Kidney tubule cell (primary cell): ENCODE data around the gene N4BP2L2.
"Not testable (repeated sequence)": the region's sequence is repeated elsewhere in the genome, so short reads cannot be mapped to it uniquely, and the experiment has no call there.

Experiments
- DNase-seq: peaks from one replicate; pipeline ENCODE4 v3.0.0-alpha.2; 2018; ENCODE audit warnings: low spot score

N4BP2L2 gene

DNA sequence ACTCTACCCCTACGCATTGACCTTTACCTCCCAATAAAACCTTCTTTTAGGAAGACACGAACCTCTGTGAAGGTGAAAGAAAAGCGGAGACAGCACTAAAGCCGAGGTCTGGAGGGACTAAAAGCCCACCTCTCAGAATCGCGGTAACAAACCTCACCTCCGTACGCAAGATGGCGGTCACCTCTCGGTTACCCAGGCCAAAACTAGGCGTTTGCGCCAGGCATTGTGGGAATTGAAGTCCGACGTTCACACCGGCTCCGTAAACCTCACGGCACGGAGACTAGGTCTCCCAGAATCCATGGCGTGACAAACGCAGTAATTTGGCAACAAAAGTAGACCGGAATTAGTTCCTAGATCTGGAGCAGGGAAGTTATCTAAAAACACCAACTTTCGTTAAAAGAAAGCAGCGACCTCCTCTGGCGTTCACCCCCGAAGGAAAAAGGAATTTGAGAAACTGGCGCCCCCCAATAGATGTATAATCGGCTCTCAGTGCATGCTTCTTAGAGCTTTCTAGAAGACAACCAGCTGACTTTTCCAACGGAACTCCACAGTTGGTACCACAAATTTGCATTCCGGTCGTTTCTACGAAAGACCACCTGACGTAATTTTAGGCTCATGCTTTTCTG lies at the start of gene N4BP2L2:
Gene N4BP2L2, minus strand, starts transcription at position 175 of the 626 bp plus-strand sequence. CDS start 1,768 bp downstream, outside the sequence.
- peak; percentile 96 for DNase-seq

- DNase-seq = peak; percentile 38
Observed at GRCh38 chr13:32587811-32588170, 49.2 kb upstream of the N4BP2L2 start.

GRCh38 chr13:32587011-32587810 lies 48.6 kb upstream of the N4BP2L2 start:
- peak; percentile 61 for DNase-seq

DNA sequence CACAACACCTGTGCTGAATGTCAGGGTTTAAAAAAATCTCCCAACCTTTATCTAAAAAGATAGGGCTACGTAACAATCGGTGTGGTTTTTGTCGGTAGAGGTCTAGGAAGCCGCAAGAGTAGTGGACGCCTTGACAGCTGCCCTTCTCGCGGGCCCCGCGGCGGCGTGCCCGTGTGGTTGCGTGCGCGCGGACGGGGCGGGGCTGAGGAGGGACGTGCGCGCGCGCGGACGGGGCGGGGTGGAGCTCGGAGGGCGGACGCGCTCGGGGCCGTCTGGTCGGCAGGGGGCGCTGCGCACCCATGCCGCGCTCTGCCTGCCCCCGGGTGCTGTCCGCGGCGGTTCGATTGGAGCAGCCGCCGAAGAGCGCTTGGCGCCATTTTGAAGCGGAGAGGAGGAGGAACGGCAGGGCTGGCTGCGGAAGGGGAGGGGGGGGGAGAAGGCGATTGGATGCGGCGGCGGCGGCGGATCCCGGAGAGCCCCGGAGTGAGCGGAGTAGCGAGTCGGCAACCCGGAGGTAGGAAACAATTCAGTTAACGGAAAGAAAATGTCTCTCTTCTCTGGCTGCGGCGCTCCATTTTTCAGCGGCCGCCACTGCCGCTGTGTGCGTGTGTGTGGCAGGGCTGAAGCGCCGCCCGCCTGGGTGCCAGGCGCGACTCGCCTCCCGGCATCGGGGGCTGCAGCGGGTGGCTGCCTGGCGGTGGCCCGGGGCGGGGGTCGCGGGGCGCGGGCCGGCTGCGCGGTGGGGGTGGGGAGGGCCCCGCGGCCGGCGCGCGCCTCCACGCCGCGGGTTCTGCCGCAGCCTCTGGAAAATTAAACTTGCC lies 47.7 kb upstream of the N4BP2L2 start, which contains the start of gene PDS5B:
Gene PDS5B, plus strand, starts transcription at position 373 of the 821 bp plus-strand sequence. CDS start 62,321 bp downstream, outside the sequence.
- DNase-seq = peak; percentile 96

DNA sequence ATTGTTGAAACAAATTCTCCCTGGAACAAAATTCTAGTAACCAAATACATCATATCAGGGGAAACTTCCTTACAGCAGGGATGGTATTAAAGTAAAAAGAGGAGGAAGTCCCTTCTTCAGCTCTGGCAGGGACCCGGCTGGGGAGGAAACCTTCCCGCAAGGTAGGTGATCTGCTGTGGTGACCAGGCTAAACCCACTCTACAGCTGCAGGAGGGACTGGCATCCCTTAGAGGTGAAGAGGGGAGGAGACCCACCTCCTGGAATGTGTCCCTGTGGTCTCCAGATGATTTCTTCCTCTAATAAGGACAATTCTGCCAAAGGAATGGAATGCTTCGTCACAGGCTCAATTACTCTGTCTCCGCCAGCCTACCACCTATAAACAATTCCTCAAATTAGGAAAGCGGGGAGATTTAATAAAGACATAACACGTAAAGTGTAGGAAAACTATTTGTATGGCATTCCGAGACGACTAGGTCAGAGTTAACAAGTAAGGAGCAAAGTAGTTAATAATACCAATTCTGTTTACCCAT lies 47.0 kb upstream of the N4BP2L2 start:
- DNase-seq = peak; percentile 12

DNA sequence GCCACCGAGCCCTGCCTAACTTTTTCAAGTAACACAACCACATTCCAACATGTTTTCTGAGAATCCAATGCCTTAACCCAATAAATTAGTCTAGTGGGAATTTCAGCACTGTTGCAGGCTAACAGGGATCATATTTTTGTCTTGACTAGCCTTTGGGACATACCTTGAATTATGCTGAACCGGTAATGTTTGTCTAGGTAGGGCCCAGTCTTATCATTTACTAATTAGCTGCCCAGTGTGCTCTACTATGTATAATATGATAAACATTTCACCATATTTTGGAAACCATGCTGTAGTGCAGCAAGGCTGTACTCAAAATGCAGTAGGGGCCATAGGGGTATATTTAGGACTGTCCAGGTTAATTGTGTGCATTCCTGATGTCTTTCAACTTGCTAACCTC lies 44.4 kb upstream of the N4BP2L2 start:
- no peak for DNase-seq

GRCh38 chr13:32582281-32582680 lies 43.7 kb upstream of the N4BP2L2 start:
- DNase-seq = no peak

DNA sequence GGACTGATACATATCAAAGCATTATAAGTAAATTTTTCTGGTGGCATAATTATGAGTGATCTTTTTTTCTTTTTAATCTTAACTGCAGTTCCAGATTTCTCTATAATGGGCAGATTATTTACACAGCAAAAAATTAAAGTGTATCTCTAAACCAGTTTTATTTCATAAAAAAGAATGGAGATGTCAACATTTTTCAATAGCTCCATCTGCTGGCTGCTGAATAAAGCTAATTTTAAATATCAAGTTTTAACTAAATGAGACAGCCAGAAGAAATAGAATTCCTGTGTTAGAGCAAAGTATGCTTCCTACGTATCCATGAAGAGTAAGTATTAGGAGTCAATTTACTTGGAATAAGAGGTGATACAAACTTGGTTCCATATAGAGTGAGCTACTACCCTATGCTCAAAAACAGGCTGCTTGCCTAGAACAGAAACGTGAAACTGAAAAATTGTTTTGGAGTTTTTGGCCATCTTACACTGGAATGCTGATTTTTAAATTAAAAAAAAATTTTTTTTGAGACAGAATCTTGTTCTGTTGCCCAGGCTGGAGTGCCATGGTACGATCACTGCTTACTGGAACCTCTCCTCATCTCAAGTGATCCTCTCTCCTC lies 42.7 kb upstream of the N4BP2L2 start:
- DNase-seq = peak; percentile 29

GRCh38 chr13:32577032-32577431 lies 38.4 kb upstream of the N4BP2L2 start:
- DNase-seq = no peak

GRCh38 chr13:32575687-32576086 lies 37.1 kb upstream of the N4BP2L2 start:
- not testable (repeated sequence) for DNase-seq

DNA sequence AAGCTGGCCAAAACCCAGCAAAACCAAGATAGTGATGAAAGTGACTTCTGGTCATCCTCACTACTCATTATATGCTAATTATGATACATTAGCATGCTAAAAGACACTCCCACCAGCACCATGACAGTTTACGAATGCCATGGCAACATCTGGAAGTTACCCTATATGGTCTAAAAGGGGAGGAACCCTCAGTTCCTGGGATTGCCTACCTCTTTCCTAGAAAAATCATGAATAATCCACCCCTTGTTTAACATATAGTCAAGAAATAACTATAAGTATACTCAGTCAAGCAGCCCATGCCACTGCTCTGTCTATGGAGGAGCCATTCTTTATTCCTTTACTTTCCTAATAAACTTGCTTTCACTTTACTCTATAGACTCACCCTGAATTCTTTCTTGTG lies 22.2 kb upstream of the N4BP2L2 start:
- DNase-seq = not testable (repeated sequence)

GRCh38 chr13:32555613-32556012 lies 17.0 kb upstream of the N4BP2L2 start:
- no peak for DNase-seq

DNA sequence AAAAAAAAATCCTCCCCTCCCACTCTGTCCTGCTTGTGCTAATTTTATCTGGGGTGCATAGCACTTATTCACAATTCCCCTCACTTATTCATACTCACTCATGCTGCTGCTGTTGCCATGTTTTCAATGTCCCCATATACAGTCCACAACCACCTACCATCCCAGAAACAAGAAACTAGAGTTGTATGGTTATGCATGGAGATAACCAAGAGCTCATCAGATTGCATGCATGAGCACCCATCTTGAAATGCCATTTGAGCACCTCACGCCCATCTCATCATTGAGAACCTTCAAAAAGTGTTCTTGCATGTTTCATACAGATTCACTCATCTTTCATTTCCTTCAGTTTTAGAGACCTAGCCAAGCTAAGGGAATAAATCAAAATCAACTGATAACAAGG lies 15.1 kb upstream of the N4BP2L2 start:
- no peak for DNase-seq

- no peak for DNase-seq
Observed at GRCh38 chr13:32549788-32550187, 11.2 kb upstream of the N4BP2L2 start.

GRCh38 chr13:32548837-32549236 lies 10.2 kb upstream of the N4BP2L2 start:
- DNase-seq = no peak

DNA sequence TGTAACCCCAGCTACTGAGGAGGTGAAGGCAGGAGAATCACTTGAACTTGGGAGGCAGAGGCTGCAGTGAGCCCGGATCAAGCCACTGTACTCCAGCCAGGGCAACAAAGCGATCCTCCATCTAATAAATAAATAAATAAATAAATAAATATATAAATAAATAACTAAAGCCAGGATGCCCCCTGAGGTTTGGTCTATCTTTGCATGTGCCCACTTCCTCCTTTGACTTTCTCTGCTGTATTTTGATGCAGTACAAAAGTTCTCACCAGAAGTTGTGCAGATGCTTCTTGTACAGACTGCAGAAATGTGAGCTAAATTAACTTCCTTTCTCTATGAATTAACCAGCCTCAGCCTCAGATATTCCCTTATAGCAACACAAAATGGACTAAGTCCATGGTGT lies 6.5 kb upstream of the N4BP2L2 start:
- no peak for DNase-seq

GRCh38 chr13:32542221-32542620 lies 3.6 kb upstream of the N4BP2L2 start:
- no peak for DNase-seq

GRCh38 chr13:32538143-32538620 lies 413 bp downstream of the N4BP2L2 start:
- no peak for DNase-seq

DNA sequence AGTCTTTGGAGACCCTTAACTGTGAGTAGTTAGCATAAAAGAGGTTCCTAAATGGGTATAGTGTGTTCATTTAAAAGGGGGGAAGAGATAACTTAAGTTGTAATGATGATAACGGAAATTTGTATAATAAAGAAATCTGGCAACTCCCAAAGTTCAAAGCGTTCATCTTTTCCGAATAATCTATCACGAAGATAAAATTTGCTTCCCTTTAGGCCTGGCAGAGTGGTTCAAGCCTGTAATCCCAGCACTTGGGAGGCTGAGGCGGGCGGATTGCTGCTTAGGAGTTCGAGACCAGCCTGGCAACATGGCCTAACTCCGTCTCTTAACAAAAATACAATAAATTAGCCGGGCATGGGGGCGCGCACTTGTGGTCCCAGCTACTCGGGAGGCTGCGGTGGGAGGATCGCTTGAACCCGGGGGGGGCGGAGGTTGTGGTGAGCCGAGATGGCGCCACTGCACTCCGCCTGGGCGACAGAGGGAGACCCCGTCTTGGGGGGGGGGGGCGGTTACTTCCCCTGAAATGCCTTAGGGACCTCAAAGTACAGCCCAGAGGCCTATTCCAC lies 934 bp downstream of the N4BP2L2 start:
- DNase-seq = peak; percentile 5

DNA sequence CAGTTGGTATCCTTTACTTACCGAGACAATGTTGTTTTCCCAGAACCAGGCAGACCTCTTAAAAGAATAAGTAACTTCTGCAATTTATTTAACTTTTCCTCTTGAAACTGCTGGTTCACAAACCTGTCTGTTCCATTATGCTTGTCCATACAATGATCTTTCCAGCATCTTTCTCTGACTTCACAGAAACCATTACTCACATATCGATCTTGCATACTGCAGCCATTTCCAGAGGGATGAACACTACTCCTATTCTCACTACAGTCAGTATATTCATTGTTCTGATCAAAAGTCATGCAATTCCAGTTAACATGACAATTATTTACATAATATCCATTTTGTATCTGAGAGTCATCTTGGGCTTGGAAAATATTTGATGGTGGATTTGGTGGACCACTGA lies 2.8 kb downstream of the N4BP2L2 start:
- no peak for DNase-seq

DNA sequence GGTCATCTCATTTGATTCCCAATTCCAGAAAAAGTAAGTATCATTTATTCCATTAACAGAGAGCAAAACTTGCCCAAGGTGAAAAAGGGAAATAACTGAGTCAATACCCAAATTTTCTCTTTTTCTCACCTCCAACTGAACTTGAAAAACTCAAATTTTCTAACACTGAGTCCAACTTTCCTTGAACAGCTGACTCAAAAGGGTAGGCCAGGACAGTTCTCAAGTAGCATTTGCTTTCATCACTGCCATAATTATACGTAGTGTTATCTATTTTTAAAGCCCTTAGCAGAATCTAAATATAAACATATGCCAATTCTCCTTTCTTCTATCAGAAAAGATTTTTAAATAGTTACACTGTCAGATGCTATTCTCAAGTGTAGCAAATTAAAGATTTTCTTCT lies 3.5 kb downstream of the N4BP2L2 start:
- DNase-seq = no peak
